NT2/D1 (cell line): ENCODE results near the gene YWHAE.

Experiments
- SUZ12 ChIP-seq: IDR thresholded peaks from 2 replicates; pipeline ENCODE4 v1.6.1; 2011; ENCODE audit not compliant: insufficient read length, insufficient read depth; ENCODE audit errors: extremely low read depth
- YY1 ChIP-seq: IDR thresholded peaks from 2 replicates; pipeline ENCODE4 v1.6.1; 2011; ENCODE audit not compliant: insufficient read length, insufficient read depth

DNA sequence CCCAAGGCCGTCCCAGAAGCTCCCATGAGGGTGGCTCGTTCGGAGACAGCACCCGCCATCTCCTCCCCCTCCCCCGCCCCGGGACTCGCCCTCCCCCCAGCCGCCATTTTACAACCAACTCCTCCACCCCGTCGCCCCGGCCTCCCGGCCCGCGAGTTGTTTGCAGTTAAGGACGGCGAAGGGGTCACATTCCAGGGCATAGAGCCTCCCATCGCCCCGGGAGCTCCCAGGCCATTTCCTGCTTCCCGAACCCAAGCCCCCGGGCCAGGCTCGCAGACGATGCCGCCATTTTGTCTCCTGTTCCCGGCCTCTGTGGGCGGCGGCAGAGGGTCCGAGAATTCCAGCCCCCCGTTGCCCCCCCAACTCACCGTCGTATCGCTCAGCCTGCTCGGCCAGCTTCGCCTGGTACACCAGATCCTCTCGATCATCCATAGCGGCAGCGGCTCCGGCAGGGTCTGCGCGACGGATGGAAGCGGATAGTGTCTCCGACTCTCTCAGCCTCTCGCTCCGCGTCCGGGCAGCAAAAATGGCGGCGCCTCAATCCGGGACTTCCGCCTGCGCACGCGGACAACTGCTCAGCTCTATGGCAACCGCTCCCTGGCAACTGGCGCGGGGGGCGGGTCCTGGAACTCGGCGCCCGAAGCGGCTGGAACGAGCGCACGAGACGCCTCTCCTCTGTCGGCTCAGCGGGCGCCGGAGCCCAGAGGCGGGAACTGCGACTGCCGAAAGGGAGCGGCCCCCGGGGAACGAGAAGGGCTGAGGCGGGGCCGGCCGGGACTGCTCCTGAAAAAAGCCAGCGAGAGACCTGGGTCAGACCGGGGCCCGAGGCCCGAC lies at the start of gene YWHAE:
- TF ChIP-seq YY1 (peak; percentile 77), SUZ12 (no peak)
